Fibroblast of villous mesenchyme (primary cell): Measurements from ENCODE around the gene PIM1. TPM values are rescaled to one million over a fixed set of nuclear protein-coding genes. Genes with fewer than 3 reads are reported as not detected.
"Not testable (repeated sequence)": the region's sequence is repeated elsewhere in the genome, so short reads cannot be mapped to it uniquely, and the experiment has no call there.

Experiments used
- DNase-seq: peaks from one replicate; pipeline ENCODE4 v3.0.0-alpha.2; 2010; ENCODE audit warnings: low read depth
- H3K4me3 ChIP-seq: 2 replicates; pipeline ENCODE4 v1.5.1; 2011; ENCODE audit warnings: low read depth, mild to moderate bottlenecking, low read length
- CTCF ChIP-seq: IDR thresholded peaks from 2 replicates; pipeline ENCODE4 v1.5.1; 2012; ENCODE audit warnings: low read depth, mild to moderate bottlenecking, low read length; ENCODE audit not compliant: insufficient read depth
- total RNA-seq: library from RNA; depleted of rRNA; stranded (reverse); fragments of >200 nt; gene quantifications from 2 replicates; pipeline ENCODE4 v1.2.3, GENCODE V29; 2012

PIM1 gene
- total RNA-seq, 1 donor = 22.9 TPM

DNA sequence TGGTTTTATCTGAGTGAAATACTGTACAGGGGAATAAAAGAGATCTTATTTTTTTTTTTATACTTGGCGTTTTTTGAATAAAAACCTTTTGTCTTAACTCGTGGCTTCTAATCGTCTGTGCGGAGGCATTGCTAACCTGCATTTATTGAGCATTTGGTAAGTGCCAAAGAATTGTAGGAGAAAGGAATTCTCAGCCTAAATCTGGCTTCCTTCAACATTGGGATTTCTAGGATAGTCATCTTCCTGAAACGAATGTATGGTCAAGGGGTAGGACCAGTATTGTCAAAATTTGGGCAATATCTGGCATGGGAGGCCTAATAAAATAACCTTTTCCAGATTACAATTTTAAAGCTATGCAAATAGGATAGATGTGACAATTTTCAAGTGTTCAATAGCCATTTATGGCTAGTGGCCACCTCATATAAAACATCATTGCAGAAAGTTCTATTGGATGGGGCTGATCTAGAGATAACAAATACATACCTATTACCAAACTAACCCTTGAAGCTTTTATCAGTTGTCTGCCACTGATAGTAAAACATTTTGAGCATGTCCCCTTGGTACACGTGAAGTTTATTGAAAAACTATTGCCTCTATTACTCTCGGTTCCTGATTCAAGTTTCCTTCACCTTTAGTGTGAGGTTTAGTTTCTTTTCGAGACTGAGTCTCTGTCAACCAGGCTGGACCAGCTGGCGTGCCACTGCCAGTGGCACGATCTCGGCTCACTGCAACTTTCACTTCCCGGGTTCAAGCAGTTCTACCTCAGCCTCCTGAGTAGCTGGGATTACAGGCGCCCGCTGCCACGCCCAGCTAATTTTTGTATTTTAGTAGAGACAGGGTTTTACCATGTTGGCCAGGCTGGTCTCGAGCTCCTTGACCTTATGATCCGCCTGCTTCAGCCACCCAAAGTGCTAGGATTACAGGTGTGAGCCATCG is 5.6 kb downstream of the PIM1 start:
- no peak for DNase-seq
- no peak for TF ChIP-seq CTCF
- H3K4me3 ChIP-seq = no peak overlapping the region

GRCh38 chr6:37176268-37177076 is 6.5 kb downstream of the PIM1 start:
- TF ChIP-seq CTCF = no peak
- H3K4me3 ChIP-seq = no peak overlapping the region
- no peak for DNase-seq

- TF ChIP-seq CTCF = no peak
- peak; percentile 63 for DNase-seq
- H3K4me3 ChIP-seq = no peak overlapping the region
These were observed 7.4 kb downstream of the PIM1 start for GRCh38 chr6:37177077-37177934.

DNA sequence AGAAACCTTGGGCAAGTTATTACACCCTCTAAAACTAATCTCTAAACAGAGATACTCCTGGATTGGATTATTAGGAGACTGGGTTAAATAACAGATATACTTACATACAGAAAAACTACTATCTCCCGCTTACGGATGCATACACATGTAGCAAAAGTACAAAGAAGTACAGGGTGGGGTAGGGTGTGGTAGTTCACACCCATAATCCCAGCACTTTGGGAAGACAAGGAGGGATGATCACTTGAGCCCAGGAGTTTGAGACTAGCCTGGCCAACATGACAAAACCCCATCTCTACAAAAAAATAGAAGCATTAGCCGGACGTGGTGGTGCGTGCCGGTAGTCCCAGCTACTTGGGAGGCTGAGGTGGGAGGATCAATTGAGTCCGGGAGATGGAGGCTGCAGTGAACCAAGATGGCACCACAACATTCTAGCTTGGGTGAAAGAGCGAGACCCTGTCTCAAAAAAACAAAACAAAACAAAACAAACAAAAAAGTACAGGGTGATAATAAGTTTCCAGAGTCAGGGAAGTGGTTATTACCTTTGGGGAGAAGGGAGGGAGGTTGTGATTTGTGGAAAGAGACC is 8.1 kb downstream of the PIM1 start:
- no peak overlapping the region for H3K4me3 ChIP-seq
- DNase-seq = no peak
- TF ChIP-seq CTCF = no peak

DNA sequence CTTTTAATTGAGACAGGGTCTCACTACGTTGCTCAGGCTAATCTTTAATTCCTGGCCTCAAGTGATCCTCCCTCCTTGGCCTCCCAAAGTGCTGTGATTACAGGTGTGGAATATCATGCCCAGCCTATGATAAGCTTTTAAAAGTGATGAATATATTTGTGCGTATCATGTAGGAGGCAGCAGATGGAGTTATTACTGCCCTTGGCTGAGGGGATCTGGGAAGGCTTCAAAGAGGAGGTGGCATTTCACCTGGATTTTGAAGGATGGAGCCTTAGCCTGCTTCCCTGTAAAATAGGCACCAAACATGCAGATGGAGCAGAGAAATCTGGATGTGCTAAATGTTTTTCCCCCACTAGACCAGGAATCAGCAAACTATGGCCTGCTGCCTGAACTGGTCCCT is 10.1 kb downstream of the PIM1 start:
- no peak for DNase-seq
- no peak overlapping the region for H3K4me3 ChIP-seq
- no peak for TF ChIP-seq CTCF

DNA sequence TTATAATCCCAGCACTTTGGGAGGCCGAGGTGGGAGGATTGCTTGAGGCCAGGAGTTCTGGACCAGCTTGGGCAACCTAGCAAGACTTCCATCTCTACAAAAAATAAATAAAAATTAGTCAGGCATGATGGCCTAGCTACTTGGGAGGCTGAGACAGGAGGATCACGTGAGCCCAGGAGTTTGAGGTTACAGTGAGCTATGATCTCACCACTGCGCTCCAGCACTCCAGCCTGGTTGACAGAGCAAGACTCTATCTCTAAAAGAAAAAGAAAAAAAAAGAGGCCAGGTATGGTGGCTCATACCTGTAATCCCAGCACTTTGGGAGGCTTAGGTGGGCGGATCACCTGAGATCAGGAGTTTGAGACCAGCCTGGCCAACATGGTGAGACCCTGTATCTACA is 10.7 kb downstream of the PIM1 start:
- H3K4me3 ChIP-seq, DNase-seq: not testable (repeated sequence)
